Measurements from ENCODE around the gene KCTD14.

DNA sequence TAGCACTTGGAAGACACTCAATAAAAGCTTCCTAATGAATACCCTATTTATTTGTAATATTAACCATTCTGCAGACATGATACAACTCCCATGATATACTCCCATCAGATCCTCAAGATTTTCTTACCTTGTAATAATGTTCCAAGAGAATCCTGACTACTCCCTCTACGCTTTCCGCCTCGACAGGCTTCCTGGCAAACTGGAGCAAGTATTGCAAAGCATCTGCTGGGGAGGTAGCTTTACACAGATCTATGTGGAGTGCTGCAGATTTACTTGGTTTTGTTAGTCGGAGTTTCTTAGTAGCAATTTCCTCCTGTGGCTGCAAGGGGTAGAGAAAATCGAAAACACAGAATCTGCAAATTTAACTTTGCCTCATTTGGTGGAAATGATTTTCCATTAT, 32.1 kb downstream of the KCTD14 start:
- TF ChIP-seq, protein P1, sequence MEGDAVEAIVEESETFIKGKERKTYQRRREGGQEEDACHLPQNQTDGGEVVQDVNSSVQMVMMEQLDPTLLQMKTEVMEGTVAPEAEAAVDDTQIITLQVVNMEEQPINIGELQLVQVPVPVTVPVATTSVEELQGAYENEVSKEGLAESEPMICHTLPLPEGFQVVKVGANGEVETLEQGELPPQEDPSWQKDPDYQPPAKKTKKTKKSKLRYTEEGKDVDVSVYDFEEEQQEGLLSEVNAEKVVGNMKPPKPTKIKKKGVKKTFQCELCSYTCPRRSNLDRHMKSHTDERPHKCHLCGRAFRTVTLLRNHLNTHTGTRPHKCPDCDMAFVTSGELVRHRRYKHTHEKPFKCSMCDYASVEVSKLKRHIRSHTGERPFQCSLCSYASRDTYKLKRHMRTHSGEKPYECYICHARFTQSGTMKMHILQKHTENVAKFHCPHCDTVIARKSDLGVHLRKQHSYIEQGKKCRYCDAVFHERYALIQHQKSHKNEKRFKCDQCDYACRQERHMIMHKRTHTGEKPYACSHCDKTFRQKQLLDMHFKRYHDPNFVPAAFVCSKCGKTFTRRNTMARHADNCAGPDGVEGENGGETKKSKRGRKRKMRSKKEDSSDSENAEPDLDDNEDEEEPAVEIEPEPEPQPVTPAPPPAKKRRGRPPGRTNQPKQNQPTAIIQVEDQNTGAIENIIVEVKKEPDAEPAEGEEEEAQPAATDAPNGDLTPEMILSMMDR (conservative IDR thresholded peaks at IDR 0.05 in 1 of 2, IDR thresholded peaks at IDR 0.05 in 1 of 2; ENCODE audit: extremely low read depth in 1 of 2, insufficient read depth in 1 of 2, low read depth in 1 of 2, low read length in 2 of 2): no peak
- no peak for TF ChIP-seq EZH2 (IDR thresholded peaks at IDR 0.05; ENCODE audit: borderline replicate concordance, low read length)
